ENCODE results near the gene TEX10.

DNA sequence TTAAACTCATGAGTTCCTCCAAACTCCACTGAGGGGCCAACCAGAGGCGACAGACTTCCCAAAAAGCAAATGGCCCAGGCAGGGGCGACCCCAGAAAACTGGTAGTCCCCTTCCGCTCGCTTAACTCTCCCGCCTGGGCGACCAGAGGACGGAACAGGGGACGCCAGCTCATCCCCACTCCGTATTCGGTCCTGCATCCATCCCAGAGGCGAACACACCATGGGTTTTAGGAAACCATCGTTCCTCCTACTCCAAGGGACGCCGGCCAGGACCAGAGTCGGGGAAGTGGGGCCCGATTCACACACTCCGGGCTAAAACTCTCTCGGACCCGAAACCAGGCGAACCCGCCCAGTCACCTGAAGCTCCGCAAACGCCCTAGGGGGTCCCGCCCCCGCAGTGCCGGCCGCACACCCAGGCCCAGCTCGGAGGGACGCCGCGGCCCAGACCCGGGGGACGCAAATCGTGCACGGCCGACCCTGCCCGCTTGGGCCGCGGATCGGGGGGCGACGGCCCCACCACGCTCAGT, 478 bp downstream of the TEX10 start:
- TF ChIP-seq, protein P1, sequence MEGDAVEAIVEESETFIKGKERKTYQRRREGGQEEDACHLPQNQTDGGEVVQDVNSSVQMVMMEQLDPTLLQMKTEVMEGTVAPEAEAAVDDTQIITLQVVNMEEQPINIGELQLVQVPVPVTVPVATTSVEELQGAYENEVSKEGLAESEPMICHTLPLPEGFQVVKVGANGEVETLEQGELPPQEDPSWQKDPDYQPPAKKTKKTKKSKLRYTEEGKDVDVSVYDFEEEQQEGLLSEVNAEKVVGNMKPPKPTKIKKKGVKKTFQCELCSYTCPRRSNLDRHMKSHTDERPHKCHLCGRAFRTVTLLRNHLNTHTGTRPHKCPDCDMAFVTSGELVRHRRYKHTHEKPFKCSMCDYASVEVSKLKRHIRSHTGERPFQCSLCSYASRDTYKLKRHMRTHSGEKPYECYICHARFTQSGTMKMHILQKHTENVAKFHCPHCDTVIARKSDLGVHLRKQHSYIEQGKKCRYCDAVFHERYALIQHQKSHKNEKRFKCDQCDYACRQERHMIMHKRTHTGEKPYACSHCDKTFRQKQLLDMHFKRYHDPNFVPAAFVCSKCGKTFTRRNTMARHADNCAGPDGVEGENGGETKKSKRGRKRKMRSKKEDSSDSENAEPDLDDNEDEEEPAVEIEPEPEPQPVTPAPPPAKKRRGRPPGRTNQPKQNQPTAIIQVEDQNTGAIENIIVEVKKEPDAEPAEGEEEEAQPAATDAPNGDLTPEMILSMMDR (conservative IDR thresholded peaks at IDR 0.05): no peak
- TF ChIP-seq ZFX (IDR thresholded peaks at IDR 0.05): peak; percentile 88

Measured in C4-2B (cell line).